ENCODE data around the gene OSBPL9. TPM values are rescaled to one million over a fixed set of nuclear protein-coding genes. Genes with fewer than 3 reads are reported as not detected.

Gene OSBPL9
- total and polyA plus RNA-seq, 2 experiments from 2014 or later, result 82.7 to 102 TPM

DNA sequence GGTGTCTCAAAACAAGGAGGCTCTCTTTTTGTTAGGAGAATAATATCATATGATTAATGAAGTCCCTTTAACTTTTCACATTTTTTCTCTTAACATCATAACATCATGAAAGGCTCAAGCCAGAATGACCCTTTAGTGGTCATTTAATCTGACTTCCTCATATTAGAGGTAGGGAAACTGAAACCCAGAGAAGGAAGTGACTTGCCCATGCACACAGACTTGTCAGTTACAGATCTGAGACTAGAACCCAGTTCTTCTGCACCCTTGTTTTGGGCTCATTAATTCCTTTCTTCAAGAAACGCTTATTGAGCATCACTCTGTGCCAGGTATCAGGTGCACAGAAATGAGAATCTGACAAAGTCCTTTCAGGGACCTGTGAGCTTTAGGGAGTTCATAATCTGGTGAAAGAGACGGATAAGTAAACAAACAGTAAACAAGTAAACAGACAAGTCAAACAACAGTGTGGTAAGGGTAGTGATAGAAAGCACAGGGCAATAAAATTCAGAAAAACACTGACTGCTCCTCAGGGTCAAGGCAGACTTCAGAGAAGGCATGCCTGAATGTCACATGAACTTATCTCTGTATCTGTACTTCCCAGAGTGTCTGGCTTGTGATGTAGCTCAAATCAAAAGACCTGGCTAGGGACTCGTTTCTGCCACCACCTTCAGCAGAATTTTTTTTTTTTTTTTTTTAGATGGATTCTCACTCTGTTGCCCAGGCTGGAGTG, 38.3 kb upstream of the OSBPL9 start (continued):
- TF ChIP-seq, protein P1, sequence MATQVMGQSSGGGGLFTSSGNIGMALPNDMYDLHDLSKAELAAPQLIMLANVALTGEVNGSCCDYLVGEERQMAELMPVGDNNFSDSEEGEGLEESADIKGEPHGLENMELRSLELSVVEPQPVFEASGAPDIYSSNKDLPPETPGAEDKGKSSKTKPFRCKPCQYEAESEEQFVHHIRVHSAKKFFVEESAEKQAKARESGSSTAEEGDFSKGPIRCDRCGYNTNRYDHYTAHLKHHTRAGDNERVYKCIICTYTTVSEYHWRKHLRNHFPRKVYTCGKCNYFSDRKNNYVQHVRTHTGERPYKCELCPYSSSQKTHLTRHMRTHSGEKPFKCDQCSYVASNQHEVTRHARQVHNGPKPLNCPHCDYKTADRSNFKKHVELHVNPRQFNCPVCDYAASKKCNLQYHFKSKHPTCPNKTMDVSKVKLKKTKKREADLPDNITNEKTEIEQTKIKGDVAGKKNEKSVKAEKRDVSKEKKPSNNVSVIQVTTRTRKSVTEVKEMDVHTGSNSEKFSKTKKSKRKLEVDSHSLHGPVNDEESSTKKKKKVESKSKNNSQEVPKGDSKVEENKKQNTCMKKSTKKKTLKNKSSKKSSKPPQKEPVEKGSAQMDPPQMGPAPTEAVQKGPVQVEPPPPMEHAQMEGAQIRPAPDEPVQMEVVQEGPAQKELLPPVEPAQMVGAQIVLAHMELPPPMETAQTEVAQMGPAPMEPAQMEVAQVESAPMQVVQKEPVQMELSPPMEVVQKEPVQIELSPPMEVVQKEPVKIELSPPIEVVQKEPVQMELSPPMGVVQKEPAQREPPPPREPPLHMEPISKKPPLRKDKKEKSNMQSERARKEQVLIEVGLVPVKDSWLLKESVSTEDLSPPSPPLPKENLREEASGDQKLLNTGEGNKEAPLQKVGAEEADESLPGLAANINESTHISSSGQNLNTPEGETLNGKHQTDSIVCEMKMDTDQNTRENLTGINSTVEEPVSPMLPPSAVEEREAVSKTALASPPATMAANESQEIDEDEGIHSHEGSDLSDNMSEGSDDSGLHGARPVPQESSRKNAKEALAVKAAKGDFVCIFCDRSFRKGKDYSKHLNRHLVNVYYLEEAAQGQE (IDR thresholded peaks at IDR 0.05; ENCODE audit: unreplicated experiment), result no peak
- TF ChIP-seq NANOG (IDR thresholded peaks at IDR 0.05; ENCODE audit: borderline replicate concordance), result no peak
- TF ChIP-seq CREB1 (CRISPR knock-in tag; IDR thresholded peaks at IDR 0.05; ENCODE audit: low read depth), result no peak

DNA sequence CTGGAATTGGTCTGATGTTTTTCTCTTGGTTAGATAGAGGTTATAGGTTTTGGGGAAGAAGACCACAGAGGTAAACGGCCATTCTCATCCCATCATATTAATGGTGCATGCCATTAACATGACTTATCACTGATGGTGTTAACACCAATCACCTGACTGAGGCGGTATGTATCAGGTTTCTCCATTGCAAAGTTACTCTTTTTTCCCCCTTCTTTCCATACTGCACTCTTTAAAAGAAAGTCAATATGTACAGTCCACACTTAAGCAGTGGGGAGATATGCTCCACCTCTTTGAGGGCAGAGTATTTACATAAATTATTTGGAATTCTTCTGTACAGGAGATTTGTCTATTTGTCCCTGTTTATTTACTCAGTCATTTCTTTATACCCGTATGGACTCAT, 35.7 kb upstream of the OSBPL9 start:
- ATAC-seq, result no peak
- H3K4me1 Mint-ChIP-seq, result no peaks in the 10 kb centered on the region
- peaks cover 5% of the 10 kb centered on the region; the same call in 1 of the 2 replicates for H3K9me2 ChIP-seq (ENCODE audit: insufficient read depth)
- peaks cover 5% of the 10 kb centered on the region for H3K27me3 Mint-ChIP-seq (ENCODE audit: insufficient read depth, low read depth, poor library complexity)
- no peaks in the 10 kb centered on the region for H3K36me3 ChIP-seq (ENCODE audit: insufficient read depth)
- no peak overlapping the region for H3K4me3 Mint-ChIP-seq
- no peaks in the 10 kb centered on the region for H3K79me2 ChIP-seq (replicated peaks; ENCODE audit: insufficient read depth)
- H3K9me3 Mint-ChIP-seq, result no peaks in the 10 kb centered on the region; the same call in 2 of the 3 replicates
- H3K36me3 Mint-ChIP-seq (ENCODE audit: low read depth), result no peaks in the 10 kb centered on the region
- H3K4me2 ChIP-seq, result no peak overlapping the region
- no peak overlapping the region for H3K27ac ChIP-seq (ENCODE audit: low read depth)
- H4K20me1 ChIP-seq (replicated peaks; ENCODE audit: insufficient read depth), result no peaks in the 10 kb centered on the region
- no peaks in the 10 kb centered on the region for H3K4me1 ChIP-seq (ENCODE audit: insufficient read depth)
- DNase-seq (ENCODE audit: low spot score), result no peak
- no peak overlapping the region for H2AFZ ChIP-seq
- H3K27ac Mint-ChIP-seq, result no peak overlapping the region
- H3K4me3 ChIP-seq, result no peak overlapping the region
- no peaks in the 10 kb centered on the region for H3F3A ChIP-seq (replicated peaks; ENCODE audit: low read depth)
- no peaks in the 10 kb centered on the region for H3K27me3 ChIP-seq (ENCODE audit: insufficient read depth)
- TF ChIP-seq ZNF331 (CRISPR knock-in tag; IDR thresholded peaks at IDR 0.05; ENCODE audit: low read depth), result no peak
- TF ChIP-seq, protein P2, sequence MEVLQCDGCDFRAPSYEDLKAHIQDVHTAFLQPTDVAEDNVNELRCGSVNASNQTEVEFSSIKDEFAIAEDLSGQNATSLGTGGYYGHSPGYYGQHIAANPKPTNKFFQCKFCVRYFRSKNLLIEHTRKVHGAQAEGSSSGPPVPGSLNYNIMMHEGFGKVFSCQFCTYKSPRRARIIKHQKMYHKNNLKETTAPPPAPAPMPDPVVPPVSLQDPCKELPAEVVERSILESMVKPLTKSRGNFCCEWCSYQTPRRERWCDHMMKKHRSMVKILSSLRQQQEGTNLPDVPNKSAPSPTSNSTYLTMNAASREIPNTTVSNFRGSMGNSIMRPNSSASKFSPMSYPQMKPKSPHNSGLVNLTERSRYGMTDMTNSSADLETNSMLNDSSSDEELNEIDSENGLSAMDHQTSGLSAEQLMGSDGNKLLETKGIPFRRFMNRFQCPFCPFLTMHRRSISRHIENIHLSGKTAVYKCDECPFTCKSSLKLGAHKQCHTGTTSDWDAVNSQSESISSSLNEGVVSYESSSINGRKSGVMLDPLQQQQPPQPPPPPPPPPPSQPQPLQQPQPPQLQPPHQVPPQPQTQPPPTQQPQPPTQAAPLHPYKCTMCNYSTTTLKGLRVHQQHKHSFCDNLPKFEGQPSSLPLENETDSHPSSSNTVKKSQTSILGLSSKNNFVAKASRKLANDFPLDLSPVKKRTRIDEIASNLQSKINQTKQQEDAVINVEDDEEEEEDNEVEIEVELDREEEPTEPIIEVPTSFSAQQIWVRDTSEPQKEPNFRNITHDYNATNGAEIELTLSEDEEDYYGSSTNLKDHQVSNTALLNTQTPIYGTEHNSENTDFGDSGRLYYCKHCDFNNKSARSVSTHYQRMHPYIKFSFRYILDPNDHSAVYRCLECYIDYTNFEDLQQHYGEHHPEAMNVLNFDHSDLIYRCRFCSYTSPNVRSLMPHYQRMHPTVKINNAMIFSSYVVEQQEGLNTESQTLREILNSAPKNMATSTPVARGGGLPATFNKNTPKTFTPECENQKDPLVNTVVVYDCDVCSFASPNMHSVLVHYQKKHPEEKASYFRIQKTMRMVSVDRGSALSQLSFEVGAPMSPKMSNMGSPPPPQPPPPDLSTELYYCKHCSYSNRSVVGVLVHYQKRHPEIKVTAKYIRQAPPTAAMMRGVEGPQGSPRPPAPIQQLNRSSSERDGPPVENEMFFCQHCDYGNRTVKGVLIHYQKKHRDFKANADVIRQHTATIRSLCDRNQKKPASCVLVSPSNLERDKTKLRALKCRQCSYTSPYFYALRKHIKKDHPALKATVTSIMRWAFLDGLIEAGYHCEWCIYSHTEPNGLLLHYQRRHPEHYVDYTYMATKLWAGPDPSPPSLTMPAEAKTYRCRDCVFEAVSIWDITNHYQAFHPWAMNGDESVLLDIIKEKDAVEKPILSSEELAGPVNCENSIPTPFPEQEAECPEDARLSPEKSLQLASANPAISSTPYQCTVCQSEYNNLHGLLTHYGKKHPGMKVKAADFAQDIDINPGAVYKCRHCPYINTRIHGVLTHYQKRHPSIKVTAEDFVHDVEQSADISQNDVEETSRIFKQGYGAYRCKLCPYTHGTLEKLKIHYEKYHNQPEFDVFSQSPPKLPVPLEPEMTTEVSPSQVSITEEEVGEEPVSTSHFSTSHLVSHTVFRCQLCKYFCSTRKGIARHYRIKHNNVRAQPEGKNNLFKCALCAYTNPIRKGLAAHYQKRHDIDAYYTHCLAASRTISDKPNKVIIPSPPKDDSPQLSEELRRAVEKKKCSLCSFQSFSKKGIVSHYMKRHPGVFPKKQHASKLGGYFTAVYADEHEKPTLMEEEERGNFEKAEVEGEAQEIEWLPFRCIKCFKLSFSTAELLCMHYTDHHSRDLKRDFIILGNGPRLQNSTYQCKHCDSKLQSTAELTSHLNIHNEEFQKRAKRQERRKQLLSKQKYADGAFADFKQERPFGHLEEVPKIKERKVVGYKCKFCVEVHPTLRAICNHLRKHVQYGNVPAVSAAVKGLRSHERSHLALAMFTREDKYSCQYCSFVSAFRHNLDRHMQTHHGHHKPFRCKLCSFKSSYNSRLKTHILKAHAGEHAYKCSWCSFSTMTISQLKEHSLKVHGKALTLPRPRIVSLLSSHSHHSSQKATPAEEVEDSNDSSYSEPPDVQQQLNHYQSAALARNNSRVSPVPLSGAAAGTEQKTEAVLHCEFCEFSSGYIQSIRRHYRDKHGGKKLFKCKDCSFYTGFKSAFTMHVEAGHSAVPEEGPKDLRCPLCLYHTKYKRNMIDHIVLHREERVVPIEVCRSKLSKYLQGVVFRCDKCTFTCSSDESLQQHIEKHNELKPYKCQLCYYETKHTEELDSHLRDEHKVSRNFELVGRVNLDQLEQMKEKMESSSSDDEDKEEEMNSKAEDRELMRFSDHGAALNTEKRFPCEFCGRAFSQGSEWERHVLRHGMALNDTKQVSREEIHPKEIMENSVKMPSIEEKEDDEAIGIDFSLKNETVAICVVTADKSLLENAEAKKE (CRISPR knock-in tag; IDR thresholded peaks at IDR 0.05), result no peak
- no peak for TF ChIP-seq EZH2 (IDR thresholded peaks at IDR 0.05; ENCODE audit: low read depth, unreplicated experiment)
- TF ChIP-seq, protein P1 (IDR thresholded peaks at IDR 0.05; ENCODE audit: unreplicated experiment), result no peak
- no peak for TF ChIP-seq STAT1 (IDR thresholded peaks at IDR 0.05; ENCODE audit: unreplicated experiment)
- TF ChIP-seq, protein P3, sequence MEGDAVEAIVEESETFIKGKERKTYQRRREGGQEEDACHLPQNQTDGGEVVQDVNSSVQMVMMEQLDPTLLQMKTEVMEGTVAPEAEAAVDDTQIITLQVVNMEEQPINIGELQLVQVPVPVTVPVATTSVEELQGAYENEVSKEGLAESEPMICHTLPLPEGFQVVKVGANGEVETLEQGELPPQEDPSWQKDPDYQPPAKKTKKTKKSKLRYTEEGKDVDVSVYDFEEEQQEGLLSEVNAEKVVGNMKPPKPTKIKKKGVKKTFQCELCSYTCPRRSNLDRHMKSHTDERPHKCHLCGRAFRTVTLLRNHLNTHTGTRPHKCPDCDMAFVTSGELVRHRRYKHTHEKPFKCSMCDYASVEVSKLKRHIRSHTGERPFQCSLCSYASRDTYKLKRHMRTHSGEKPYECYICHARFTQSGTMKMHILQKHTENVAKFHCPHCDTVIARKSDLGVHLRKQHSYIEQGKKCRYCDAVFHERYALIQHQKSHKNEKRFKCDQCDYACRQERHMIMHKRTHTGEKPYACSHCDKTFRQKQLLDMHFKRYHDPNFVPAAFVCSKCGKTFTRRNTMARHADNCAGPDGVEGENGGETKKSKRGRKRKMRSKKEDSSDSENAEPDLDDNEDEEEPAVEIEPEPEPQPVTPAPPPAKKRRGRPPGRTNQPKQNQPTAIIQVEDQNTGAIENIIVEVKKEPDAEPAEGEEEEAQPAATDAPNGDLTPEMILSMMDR (conservative IDR thresholded peaks at IDR 0.05; ENCODE audit: low read depth in 2 of 2), result no peak
- TF ChIP-seq POLR2AphosphoS5 (IDR thresholded peaks at IDR 0.05; ENCODE audit: low read depth), result no peak
